Testis (tissue), 2 donors: Measurements from ENCODE around the gene TNRC6C.

Experiments
- CTCF ChIP-seq, 3 experiments: fragments of 450-650 bp in 2 of 3; fragments of 200-600 bp in 1 of 3; sonication (generic) in 1 of 3; IDR thresholded peaks; one replicate each; pipeline ENCODE4 v1.5.1; 2016 to 2019; ENCODE audit warnings: antibody characterized with exemption in 3 of 3, mild to moderate bottlenecking in 2 of 3, moderate library complexity in 1 of 3
- POLR2A ChIP-seq: fragments of 450-650 bp; IDR thresholded peaks from one replicate; pipeline ENCODE4 v1.6.1; 2017; ENCODE audit warnings: antibody characterized with exemption, mild to moderate bottlenecking, moderate library complexity

- TF ChIP-seq CTCF (IDR thresholded peaks at IDR 0.05) (no peak), POLR2A (no peak)
Observed at GRCh38 chr17:77952368-77952767, 6.1 kb upstream of the TNRC6C start.
